ENCODE results near the gene LEP.
A peak's percentile ranks its signal among the peaks of the same experiment; 100 is the strongest.
"Not testable (repeated sequence)": the region's sequence is repeated elsewhere in the genome, so short reads cannot be mapped to it uniquely, and the experiment has no call there.

The LEP gene

DNA sequence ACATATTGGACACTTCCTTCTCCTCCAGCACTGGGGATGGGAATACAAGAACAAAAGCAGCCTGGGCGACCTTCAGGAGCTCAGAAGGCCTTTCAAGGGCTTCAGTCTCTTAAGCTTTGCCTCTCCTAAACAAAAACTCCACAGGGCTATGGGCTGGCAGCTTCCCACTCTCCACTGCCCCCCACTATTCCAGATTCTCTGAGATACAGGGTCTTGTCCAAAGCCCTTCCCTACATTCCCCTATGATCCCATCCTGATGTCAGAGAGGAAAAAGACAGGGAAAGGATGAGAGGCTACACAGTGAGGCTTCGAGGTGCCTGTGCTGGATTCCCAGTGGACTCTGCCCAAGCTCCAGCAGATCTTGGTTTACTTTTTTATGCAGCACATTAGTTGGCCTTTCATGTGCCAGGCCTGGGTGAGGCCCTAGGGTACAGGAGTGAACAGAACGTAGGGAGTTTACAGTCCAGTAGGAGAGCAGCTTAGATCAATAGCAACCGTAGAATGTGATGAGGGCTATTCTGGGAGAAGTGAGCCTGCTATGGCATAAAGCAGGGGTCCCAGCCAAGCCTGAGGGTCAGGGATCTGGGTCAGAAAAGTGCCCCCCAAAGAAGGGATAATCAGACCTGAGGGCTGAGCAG is 33.3 kb downstream of the LEP start:
- DNase-seq (ENCODE audit: low spot score) = no peak

DNA sequence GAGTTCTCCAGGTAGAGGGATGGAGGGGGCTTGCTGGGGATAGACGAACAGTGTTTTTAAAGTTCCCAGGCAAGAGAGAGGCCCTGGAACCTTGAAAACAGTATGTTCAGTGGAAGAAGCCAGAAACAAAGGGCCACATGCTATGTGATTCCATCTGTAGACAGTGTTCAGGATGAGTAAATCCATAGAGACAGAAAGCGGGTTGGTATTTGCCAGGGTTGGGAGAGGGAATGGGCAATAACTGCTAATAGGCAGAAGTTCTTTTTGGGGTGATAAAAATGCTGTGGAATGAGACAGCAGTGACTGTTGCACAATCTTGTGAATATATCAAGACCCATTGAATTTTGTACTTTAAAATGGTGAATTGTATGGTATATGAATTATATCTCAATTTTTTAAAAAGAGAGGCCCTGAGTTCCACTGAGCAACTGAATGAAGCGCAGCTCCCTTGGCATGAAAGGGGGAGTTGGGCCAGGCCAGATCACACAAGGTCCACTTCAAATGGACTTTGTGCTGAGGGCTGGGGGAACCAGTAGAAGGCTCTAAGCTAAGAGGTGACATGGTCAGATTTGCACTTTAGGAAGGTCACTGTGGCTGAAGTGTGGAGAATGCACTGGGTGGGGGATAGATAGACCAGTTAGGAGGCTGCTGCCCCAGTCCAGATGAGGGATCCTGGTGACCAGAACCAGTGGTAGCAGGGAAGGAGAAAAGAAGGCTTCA is 34.0 kb downstream of the LEP start:
- peak; percentile 43 for DNase-seq (ENCODE audit: low spot score)

DNA sequence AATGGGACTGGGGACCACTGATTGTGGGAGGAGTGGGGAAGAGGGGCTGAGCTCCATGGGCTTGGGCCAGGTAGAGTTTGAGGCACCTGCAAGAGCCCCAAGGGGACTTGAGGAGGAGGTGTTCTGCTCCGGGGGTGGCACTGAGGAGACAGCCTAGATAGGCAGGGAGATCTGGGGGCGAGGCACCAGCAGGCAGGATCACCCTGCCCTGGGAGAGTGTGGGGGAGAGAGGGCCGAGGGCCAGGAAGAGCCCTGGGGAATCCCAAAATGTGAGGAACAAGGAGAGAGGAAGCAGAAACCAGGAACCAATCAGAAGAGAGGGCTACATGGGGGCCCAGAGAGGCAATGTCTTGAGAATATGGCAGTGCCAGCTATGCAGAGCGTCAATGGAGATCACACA is 34.6 kb downstream of the LEP start:
- DNase-seq (ENCODE audit: low spot score) = no peak

DNA sequence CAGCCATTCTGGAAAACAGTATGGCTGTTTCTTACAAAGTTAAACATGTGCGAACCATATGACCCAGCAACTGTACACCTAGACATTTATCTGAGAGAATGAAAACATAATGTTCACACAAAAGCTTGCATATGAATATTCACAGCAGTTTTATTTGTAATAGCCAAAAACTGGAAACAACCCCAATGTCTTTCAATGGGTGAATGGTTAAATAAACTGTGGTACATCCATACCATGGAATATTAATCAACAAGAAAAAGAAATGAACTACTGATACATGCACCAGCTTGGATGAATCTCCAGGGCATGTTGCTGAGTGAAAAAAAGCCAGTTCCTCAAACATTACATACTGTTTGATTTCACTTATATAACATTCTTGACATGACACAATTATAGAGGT is 37.3 kb downstream of the LEP start:
- no peak for DNase-seq (ENCODE audit: low spot score)

DNA sequence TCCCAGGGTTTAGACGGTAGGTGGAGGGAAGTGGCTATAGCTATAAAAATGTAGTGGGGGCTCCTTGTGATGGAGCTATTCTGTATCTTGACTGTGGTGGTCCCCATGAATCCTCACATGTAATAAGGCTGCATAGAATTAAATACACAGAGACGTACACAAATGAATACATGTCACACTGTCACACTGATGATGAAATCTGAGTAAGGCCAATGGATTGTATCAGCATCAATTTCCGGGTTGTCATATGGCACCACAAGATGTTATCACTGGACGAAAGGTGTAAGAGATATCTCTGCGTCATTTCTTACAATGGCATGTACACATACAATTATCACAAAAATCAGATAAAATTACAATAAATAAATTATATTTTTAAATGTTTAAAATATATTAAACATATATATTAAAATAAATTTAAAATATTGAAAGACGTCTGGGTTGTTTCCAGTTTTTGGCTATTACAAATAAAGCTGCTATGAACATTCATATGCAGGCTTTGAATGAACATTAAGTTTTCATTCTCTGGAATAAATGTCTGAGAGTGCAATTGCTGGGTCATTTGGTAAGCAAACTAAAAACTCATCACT is 38.1 kb downstream of the LEP start:
- no peak for DNase-seq (ENCODE audit: low spot score)

DNA sequence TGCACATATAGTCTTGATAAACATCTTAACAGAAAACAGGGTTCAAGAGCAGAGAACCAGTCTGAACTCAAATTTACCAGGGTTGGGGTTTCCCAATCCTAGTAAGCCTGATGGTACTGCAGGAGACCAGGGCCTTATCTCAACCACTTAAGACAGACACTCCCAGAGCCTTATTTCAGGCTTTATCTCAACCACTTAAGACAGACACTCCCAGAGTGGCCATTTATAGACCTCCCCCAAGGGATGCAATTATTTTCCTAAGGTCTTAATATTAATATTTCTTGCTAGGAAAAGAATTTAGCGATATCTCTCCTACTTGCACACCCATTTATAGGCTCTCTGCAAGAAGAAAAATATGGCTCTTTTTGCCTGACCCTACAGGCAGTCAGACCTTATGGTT is 39.4 kb downstream of the LEP start:
- DNase-seq (ENCODE audit: low spot score) = not testable (repeated sequence)

DNA sequence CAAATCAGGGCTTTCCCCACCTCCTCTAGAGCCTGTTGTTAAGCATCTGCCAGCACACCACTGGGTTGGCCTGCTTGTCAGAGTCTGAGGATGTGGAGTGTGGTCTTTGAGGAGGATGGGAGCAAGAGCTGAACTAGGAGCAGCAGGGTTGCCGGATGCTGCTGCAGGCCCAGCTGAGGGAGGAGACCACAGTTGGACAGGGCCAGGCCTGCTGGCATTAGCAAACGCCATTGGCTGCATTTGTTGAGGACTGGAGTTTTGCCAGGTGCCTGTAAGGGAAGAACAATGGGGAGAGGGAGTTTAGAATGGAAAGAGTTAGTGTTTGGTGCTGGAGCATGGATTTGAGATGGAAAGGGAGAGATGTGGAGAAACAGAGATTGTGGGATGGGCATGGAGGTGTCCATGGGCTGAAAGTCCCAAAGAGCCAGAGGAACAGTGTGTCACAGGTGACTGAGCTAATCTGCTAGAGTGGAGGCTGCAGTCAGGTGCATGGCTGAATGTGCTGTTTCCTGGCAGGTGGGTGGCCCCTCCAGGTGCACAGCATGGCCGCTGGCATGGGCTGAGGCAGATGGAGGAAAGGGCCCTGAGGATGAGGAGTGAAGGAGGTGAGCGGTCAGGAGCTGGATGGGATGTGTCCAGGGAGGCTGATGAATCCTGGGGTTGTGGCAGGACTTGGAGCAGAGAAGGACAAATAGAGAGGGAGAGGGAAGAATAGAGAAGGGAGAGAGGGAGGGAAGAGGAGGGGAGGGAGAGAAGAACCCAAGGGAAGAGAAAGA is 40.7 kb downstream of the LEP start:
- DNase-seq (ENCODE audit: low spot score) = no peak

DNA sequence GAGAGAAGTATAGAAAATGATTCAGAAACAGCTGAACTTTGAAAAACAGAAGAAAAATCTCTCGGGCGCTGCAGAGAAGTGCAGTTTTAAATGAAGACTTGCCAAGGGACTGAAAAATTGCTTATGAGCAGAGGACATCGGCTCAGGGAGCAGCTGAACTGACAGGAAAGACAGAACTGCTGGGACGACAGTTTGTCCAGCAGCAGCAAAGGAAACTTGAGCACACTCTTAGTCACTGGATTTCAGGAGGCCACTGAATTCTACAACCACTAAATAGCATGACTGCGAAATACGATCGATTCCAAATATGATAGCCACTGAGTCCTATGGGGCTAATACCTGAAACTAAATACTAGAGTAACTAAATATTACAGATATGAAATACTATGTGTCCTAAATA is 43.0 kb downstream of the LEP start:
- DNase-seq (ENCODE audit: low spot score) = no peak

DNA sequence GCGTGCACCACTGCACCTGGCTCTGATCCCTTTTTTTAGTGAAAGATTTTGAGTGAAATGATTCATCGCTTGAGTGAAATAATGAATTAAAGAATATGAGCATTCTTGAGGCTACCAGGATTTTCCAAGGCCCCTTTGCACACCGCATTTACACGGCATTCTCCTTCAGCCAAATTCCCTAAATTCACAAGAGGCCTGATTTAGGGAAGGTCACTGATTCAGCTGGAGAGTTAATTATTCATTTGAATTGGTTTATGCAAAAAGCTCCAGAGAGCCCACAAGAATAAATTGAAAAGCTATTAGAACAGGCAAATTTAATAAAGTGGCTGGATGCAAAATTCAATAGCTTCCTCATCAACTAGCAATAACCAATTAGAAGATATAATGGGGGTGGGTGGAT is 46.5 kb downstream of the LEP start:
- DNase-seq (ENCODE audit: low spot score) = no peak

DNA sequence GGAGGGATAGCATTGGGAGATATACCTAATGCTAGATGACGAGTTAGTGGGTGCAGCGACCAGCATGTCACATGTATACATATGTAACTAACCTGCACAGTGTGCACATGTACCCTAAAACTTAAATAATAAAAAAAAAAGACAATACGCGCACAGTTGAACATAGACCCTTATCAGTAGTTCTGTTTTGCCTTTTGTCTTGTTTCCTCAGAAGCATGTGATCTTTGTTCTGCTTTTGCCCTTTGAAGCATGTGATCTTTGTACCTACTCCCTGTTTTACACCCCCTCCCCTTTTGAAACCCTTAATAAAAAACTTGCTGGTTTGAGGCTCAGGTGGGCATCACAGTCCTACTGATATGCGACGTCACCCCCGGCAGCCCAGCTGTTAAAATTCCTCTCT is 56.9 kb downstream of the LEP start:
- DNase-seq (ENCODE audit: low spot score) = not testable (repeated sequence)

DNA sequence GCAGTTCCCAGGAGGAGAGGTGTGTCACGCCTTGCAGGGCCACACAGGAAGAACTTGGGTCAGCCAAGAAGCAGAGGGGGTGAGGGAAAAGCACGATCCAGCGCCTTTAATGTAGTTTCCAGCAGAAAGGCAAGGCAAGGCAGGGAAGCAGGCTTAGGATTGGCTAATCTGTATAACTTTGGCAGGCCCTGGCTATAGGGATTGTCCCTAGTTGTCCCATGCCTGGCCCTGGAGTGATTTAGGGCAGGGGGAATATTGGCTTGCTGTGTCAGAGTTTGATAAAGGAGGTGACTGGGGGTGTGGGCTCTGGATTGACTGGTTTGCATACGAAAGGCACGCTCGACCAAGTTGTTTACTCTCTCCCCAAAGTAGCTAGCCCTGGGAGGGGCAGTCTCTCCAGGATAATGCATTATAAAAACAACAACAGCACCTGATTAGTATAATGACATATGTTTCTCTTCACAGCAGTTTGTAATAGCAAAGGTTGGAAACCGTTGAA is 58.1 kb downstream of the LEP start:
- no peak for DNase-seq (ENCODE audit: low spot score)

DNA sequence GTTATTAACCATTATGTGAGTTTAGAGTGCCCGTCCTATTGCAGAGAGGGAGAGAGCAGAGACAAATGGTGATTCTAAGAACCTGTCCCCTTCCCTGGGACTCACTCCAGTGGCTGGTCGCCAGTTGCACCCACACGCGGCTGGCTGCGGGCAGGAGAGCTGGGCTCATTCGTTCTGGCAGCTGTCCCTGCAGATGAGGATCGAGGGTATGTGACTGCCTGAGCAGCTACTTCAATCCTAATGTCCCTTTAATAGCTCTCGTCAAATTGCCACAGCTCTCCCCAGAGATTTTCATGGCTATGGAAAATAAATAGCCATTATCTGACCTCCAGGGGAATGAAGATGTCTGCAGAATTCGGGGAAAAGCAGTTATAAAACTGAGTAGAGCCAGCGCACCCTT is 61.1 kb downstream of the LEP start:
- DNase-seq (ENCODE audit: low spot score) = no peak

DNA sequence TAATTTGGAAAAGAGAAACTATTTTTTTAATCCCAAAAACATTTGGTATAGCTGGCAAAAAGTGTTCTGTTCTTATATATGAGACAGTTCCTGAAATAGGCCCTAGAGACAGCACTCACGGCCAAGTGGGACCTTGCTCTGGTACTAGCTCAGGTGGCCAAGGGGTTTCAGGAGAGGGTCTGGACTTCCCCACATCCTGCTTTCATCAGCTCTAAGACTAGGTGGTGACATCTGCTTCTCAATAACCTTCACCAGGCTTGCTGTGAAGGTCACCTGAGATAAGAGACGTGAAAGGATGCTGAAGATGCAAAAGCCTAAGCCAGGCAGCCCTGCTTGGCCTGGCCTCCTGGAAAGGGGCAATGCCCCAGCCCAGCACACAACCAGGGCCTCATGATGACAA is 62.1 kb downstream of the LEP start:
- no peak for DNase-seq (ENCODE audit: low spot score)

DNA sequence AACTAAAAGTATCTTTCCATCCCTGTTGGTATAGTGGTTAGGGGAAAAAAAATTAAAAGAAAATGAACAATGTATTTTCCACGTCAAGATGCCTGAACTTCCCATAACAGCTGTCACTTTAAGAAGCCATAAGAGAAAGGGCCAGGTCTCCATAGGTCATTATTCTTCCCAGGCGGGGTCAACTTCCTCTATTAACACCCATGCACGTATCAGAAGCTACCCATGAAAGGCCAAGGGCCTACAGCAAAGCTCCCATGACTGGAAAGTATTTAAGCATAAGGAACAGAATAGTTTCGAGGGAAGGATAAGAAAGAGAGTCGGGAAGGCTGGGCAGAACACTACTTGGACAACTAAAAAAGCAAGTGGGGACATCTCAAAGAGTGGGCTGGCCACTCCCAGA is 62.6 kb downstream of the LEP start:
- no peak for DNase-seq (ENCODE audit: low spot score)

DNA sequence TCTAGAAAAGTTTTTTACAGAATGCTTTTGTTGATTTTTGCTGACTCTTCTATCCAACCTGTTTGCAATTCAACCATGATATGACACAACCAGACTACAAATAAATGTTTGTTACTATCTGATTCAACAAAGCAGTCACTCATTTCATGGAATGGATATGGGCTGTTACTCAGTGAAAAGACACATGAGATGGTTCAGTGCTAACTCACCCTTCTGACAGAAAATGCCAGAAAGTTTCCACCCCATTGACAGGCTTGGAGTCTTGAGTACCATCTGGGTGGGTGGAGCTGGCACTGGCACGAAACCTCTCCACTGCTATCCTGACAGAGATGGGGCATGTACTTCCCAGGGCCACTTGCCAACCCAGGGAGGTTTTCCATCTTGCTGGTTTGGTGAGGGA is 63.1 kb downstream of the LEP start:
- peak; percentile 20 for DNase-seq (ENCODE audit: low spot score)

DNA sequence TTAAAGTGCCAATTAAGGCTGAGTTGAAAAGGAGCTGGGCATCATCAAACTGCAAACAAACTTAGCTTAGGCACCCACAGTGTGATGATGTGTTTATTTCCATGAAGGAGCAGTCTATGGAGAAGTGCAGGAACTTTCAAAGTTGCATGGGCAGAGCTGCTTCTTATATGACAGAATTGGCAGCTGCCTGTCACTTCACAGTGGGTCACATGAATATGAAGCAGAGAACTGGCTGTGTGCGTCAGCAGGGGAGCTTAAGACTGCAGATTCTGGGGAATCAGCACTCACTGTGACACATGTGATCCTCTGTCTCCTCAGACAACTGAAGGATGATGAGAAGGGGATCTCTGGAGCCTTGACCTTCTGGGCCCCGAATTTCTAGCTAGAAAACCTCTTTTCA is 66.0 kb downstream of the LEP start:
- DNase-seq (ENCODE audit: low spot score) = no peak
